Endothelial cell of umbilical vein (primary cell): ENCODE results near the gene ABHD5.

Experiments used
- CTCF ChIP-seq, 2 donors: IDR thresholded peaks; 1 replicate in 1 of 2; 2 replicates in 1 of 2; pipeline ENCODE4 v1.5.1; 2011; ENCODE audit warnings: low read length in 2 of 2, mild to moderate bottlenecking in 2 of 2, moderate library complexity in 2 of 2, control low read depth in 1 of 2, inconsistent platforms in 1 of 2, low read depth in 1 of 2; ENCODE audit not compliant: insufficient read depth in 1 of 2; ENCODE audit errors: extremely low read depth in 1 of 2
- MAX ChIP-seq: IDR thresholded peaks from 2 replicates; pipeline ENCODE4 v1.6.1; 2011; ENCODE audit not compliant: insufficient read depth, insufficient read length
- POLR2A ChIP-seq: IDR thresholded peaks from 2 replicates; pipeline ENCODE4 v1.6.1; 2012; ENCODE audit warnings: low read depth, mild to moderate bottlenecking, control low read depth, low read length

- TF ChIP-seq CTCF (IDR thresholded peaks at IDR 0.05; ENCODE audit: extremely low read depth in 1 of 2, insufficient read depth in 1 of 2, low read depth in 1 of 2, low read length in 2 of 2) (no peak), MAX (no peak), POLR2A (no peak)
Observed at GRCh38 chr3:43732747-43733425, 42.1 kb downstream of the ABHD5 start.
